ENCODE data around the gene MCOLN1. TPM values are rescaled to one million over a fixed set of nuclear protein-coding genes. Genes with fewer than 3 reads are reported as not detected.
A peak's percentile ranks its signal among the peaks of the same experiment; 100 is the strongest.

MCOLN1 gene
- total and polyA plus RNA-seq, 9 of the 15 experiments (the other 6 are each of a cell fraction or from before 2014, with no cell fraction given): 0.25 to 15.4 (median 7.1) TPM

- TF ChIP-seq FOXP4 (CRISPR knock-in tag; IDR thresholded peaks at IDR 0.05; ENCODE audit: borderline replicate concordance) (0 out of 2 replicates have a peak, but pooled peaks have one; percentile 48), NEUROD1 (IDR thresholded peaks at IDR 0.05; ENCODE audit: borderline replicate concordance, low read depth, low read length, partially characterized antibody) (no peak), ZNF76 (CRISPR knock-in tag; IDR thresholded peaks at IDR 0.05; ENCODE audit: borderline replicate concordance) (no peak), NFRKB (IDR thresholded peaks at IDR 0.05; ENCODE audit: low read depth) (no peak), STAG1 (CRISPR knock-in tag; IDR thresholded peaks at IDR 0.05; ENCODE audit: borderline replicate concordance) (no peak), ID3 (CRISPR knock-in tag; IDR thresholded peaks at IDR 0.05) (no peak), ID3 (tag; IDR thresholded peaks at IDR 0.05) (peak; percentile 89), TRIM25 (IDR thresholded peaks at IDR 0.05; ENCODE audit: borderline replicate concordance) (no peak), ZC3H11A (IDR thresholded peaks at IDR 0.05; ENCODE audit: low read depth, low read length) (no peak), PBX2 (CRISPR knock-in tag; IDR thresholded peaks at IDR 0.05; ENCODE audit: low read depth) (peak; percentile 63), PBX2 (tag; conservative IDR thresholded peaks at IDR 0.05; ENCODE audit: low read depth) (peak; percentile 76), MLX (CRISPR knock-in tag; conservative IDR thresholded peaks at IDR 0.05) (no peak), EP300 (IDR thresholded peaks at IDR 0.05; ENCODE audit: low read length) (no peak), PCBP1 (IDR thresholded peaks at IDR 0.05; ENCODE audit: low read depth, low read length, poor library complexity, severe bottlenecking) (no peak), ZNF75A (CRISPR knock-in tag; IDR thresholded peaks at IDR 0.05) (no peak), HDGF (IDR thresholded peaks at IDR 0.05) (no peak), RBM22 (IDR thresholded peaks at IDR 0.05; ENCODE audit: low read depth, low read length, poor library complexity, severe bottlenecking) (no peak), GABPB1 (CRISPR knock-in tag; IDR thresholded peaks at IDR 0.05) (no peak), THRA (IDR thresholded peaks at IDR 0.05) (no peak), ZNF408 (CRISPR knock-in tag; IDR thresholded peaks at IDR 0.05; ENCODE audit: low read depth) (no peak)
These were observed 12.8 kb upstream of the MCOLN1 start (continued) for GRCh38 chr19:7509625-7510024.

All from K562 (cell line).